Smooth muscle cell (in vitro differentiated cells): Measurements from ENCODE around the gene PANX1. TPM values are rescaled to one million over a fixed set of nuclear protein-coding genes. Genes with fewer than 3 reads are reported as not detected.
A peak's percentile ranks its signal among the peaks of the same experiment; 100 is the strongest.
"Not testable (repeated sequence)": the region's sequence is repeated elsewhere in the genome, so short reads cannot be mapped to it uniquely, and the experiment has no call there.

Source experiments
- DNase-seq: peaks from one replicate; lab custom pipeline; 2025; ENCODE audit not compliant: unreplicated experiment; lab: John Stamatoyannopoulos, UW
- H2AFZ ChIP-seq: fragments of 200-600 bp; sonication (generic); 2 replicates; pipeline ENCODE4 v1.6.0; 2016; ENCODE audit warnings: antibody characterized with exemption, low read depth, mild to moderate bottlenecking
- H3F3A ChIP-seq: fragments of 200-600 bp; sonication (generic); 2 replicates; pipeline ENCODE4 v1.6.0; 2017; ENCODE audit warnings: antibody characterized with exemption, low read depth
- H3K27ac ChIP-seq: fragments of 200-600 bp; sonication (generic); 2 replicates; pipeline ENCODE4 v1.5.1; 2016; ENCODE audit warnings: low read depth, mild to moderate bottlenecking
- H3K27me3 ChIP-seq: fragments of 200-600 bp; sonication (generic); 2 replicates; pipeline ENCODE4 v1.6.1; 2016; ENCODE audit warnings: low read depth, mild to moderate bottlenecking
- H3K36me3 ChIP-seq: fragments of 200-600 bp; sonication (generic); 2 replicates; pipeline ENCODE4 v1.5.1; 2016; ENCODE audit warnings: low read depth
- H3K4me1 ChIP-seq: fragments of 200-600 bp; sonication (generic); 2 replicates; pipeline ENCODE4 v1.5.1; 2016; ENCODE audit warnings: low read depth
- H3K4me2 ChIP-seq: fragments of 200-600 bp; sonication (generic); 2 replicates; pipeline ENCODE4 v1.6.0; 2016; ENCODE audit warnings: mild to moderate bottlenecking
- H3K4me3 ChIP-seq: fragments of 200-600 bp; sonication (generic); 2 replicates; pipeline ENCODE4 v1.5.1; 2016; ENCODE audit warnings: mild to moderate bottlenecking
- H3K79me2 ChIP-seq: fragments of 200-600 bp; sonication (generic); 2 replicates; pipeline ENCODE4 v1.6.0; 2016; ENCODE audit warnings: low read depth, mild to moderate bottlenecking
- H3K9ac ChIP-seq: fragments of 200-600 bp; sonication (generic); 2 replicates; pipeline ENCODE4 v1.6.0; 2016; ENCODE audit warnings: low read depth
- H3K9me3 ChIP-seq: fragments of 200-600 bp; sonication (generic); replicated peaks from 2 replicates; pipeline ENCODE4 v1.5.1; 2016; ENCODE audit warnings: low read depth
- H4K20me1 ChIP-seq: fragments of 200-600 bp; sonication (generic); 2 replicates; pipeline ENCODE4 v1.6.0; 2016; ENCODE audit warnings: low read depth
- WGBS: methylation state at CpG from one replicate; pipeline ENCODE4 v1.1.7; 2016; ENCODE audit warnings: low lambda C conversion rate; 5-methylcytosine and 5-hydroxymethylcytosine counted together
- polyA plus RNA-seq: library from polyadenylated mRNA; unstranded; fragments of >200 nt; fragmentation: Nextera tagmentation; extraction: Ambion mirVana; gene quantifications from 2 replicates; pipeline ENCODE4 v1.2.1, GENCODE V29; 2016
- total RNA-seq: library from RNA; depleted of rRNA; stranded (reverse); fragments of >200 nt; gene quantifications from 2 replicates; pipeline ENCODE4 v1.2.3, GENCODE V29; 2014
- TF ChIP-seq, protein P1 (sequence below): fragments of 200-600 bp; sonication (generic); IDR thresholded peaks from 2 replicates; pipeline ENCODE4 v1.5.1; 2017; ENCODE audit warnings: borderline replicate concordance, mild to moderate bottlenecking, antibody characterized with exemption; ENCODE audit not compliant: insufficient read depth, poor library complexity, severe bottlenecking

Gene PANX1
- total and polyA plus RNA-seq, 2 experiments from 2014 or later, result 32.2 to 81.2 TPM

DNA sequence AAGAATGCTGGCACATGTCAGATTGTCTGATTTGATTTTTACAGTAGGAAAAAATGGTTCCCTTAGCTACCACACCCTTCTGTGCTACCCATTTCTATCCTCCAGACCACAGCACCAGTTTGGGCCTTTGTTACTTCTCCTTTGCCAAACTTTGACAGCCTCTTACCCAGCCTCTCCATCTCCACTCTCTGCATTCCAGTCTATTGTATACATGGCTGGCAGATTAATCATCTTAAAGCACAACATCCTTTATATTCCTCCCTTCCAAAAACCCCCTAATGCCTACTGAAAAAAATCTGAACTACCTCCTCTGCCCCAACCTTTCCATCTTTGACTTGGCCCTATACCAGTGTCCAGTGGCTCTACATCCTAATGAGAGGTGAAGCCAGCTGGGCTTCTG, 10.8 kb upstream of the PANX1 start:
- Histone ChIP-seq H4K20me1 (no peaks in the 10 kb centered on the region), H3K9me3 (no peaks in the 10 kb centered on the region), H3K4me3 (no peak overlapping the region), H3K4me2 (no peak overlapping the region), H3K27ac (no peak overlapping the region), H3K9ac (no peak overlapping the region), H3K4me1 (peaks cover 2% of the 10 kb centered on the region), H3K79me2 (no peaks in the 10 kb centered on the region), H3F3A (no peaks in the 10 kb centered on the region), H2AFZ (no peak overlapping the region), H3K27me3 (no peaks in the 10 kb centered on the region), H3K36me3 (no peaks in the 10 kb centered on the region)
- DNase-seq, result no peak
- TF ChIP-seq, protein P1, sequence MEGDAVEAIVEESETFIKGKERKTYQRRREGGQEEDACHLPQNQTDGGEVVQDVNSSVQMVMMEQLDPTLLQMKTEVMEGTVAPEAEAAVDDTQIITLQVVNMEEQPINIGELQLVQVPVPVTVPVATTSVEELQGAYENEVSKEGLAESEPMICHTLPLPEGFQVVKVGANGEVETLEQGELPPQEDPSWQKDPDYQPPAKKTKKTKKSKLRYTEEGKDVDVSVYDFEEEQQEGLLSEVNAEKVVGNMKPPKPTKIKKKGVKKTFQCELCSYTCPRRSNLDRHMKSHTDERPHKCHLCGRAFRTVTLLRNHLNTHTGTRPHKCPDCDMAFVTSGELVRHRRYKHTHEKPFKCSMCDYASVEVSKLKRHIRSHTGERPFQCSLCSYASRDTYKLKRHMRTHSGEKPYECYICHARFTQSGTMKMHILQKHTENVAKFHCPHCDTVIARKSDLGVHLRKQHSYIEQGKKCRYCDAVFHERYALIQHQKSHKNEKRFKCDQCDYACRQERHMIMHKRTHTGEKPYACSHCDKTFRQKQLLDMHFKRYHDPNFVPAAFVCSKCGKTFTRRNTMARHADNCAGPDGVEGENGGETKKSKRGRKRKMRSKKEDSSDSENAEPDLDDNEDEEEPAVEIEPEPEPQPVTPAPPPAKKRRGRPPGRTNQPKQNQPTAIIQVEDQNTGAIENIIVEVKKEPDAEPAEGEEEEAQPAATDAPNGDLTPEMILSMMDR, result no peak

GRCh38 chr11:94119676-94120075, 9.0 kb upstream of the PANX1 start:
- DNase-seq, H4K20me1 ChIP-seq, H3K79me2 ChIP-seq, H3K4me2 ChIP-seq, H3K27me3 ChIP-seq, H2AFZ ChIP-seq, H3K4me3 ChIP-seq, H3K36me3 ChIP-seq, H3K9me3 ChIP-seq, H3K4me1 ChIP-seq, H3K9ac ChIP-seq, H3K27ac ChIP-seq, H3F3A ChIP-seq: not testable (repeated sequence)
- 82% methylated on average over 6 of the region's 6 CpGs for WGBS

DNA sequence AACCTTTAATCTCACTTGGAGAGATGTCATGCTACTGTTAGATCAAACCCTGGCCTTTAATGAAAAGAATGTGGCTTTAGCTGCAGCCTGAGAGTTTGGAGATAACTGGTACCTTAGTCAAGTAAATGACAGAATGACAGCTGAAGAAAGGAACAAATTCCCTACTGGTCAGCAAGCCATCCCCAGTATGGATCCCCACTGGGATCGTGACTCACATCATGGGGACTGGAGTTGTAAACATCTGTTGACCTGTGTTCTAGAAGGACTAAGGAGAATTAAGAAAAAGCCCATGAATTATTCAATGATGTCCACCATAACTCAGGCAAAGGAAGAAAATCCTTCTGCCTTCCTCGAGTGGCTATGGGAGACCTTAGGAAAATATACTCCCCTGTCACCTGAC, 8.1 kb upstream of the PANX1 start:
- H3K9me3 ChIP-seq, H2AFZ ChIP-seq, H3K4me1 ChIP-seq, DNase-seq, H3F3A ChIP-seq, H3K9ac ChIP-seq, H3K36me3 ChIP-seq, H4K20me1 ChIP-seq, H3K4me3 ChIP-seq, H3K27me3 ChIP-seq, H3K79me2 ChIP-seq: not testable (repeated sequence)
- H3K4me2 ChIP-seq, result peak overlapping the region; percentile 3
- H3K27ac ChIP-seq, result peak overlapping the region; percentile 46
- WGBS, result 87% methylated on average over 2 of the region's 2 CpGs

- peak overlapping the region; percentile 46 for H3K27ac ChIP-seq
- 37% methylated on average over 6 of the region's 6 CpGs for WGBS
These were observed 7.7 kb upstream of the PANX1 start for GRCh38 chr11:94120946-94121345.

More at GRCh38 chr11:94120946-94121345, 7.7 kb upstream of the PANX1 start:
- DNase-seq, result no peak
- no peak overlapping the region for H2AFZ ChIP-seq
- H3K27me3 ChIP-seq, result no peaks in the 10 kb centered on the region
- H3K9me3 ChIP-seq, result no peaks in the 10 kb centered on the region
- no peaks in the 10 kb centered on the region for H3K79me2 ChIP-seq
- TF ChIP-seq, protein P1, result no peak
- H3K4me3 ChIP-seq, result no peak overlapping the region
- H3K4me1 ChIP-seq, result no peaks in the 10 kb centered on the region
- H4K20me1 ChIP-seq, result no peaks in the 10 kb centered on the region
- H3F3A ChIP-seq, result no peaks in the 10 kb centered on the region
- H3K36me3 ChIP-seq, result no peaks in the 10 kb centered on the region
- H3K4me2 ChIP-seq, result peak overlapping the region; percentile 3
- no peak overlapping the region for H3K9ac ChIP-seq
